K562 (cell line): ENCODE data around the gene GALNT7. TPM values are rescaled to one million over a fixed set of nuclear protein-coding genes. Genes with fewer than 3 reads are reported as not detected.

ENCODE experiments used
- CEBPB ChIP-seq: fragments of 450-650 bp; IDR thresholded peaks from 2 replicates; pipeline ENCODE4 v1.6.1; 2016; ENCODE audit warnings: missing genetic modification characterization, missing compliant biosample characterization
- CREB1 ChIP-seq, 2 experiments: sonication (generic) in 1 of 2; formaldehyde crosslinking in 1 of 2; IDR thresholded peaks; 2 replicates each; pipeline versions ENCODE4 v1.6.1 to v1.8.0; 2012 to 2022; ENCODE audit warnings: inconsistent platforms in 1 of 2, mild to moderate bottlenecking in 1 of 2, missing genetic modification reagents in 1 of 2, moderate library complexity in 1 of 2
- E2F6 ChIP-seq, 2 experiments: IDR thresholded peaks; 2 replicates each; pipeline ENCODE4 v1.6.1; 2011; ENCODE audit warnings: borderline replicate concordance in 1 of 2, control low read depth in 1 of 2, low read depth in 1 of 2, low read length in 1 of 2, mild to moderate bottlenecking in 1 of 2, mixed read lengths in 1 of 2, moderate library complexity in 1 of 2; ENCODE audit not compliant: insufficient read depth in 1 of 2, insufficient read length in 1 of 2, poor library complexity in 1 of 2, severe bottlenecking in 1 of 2; ENCODE audit errors: extremely low read depth in 1 of 2
- ETV6 ChIP-seq, 3 experiments: fragments of 150-350 bp in 1 of 3; sonication (generic) in 1 of 3; formaldehyde crosslinking in 1 of 3; IDR thresholded peaks; 2 replicates each; pipeline versions ENCODE4 v1.6.1 to v1.8.0; 2014 to 2022; ENCODE audit warnings: borderline replicate concordance in 2 of 3, low read depth in 2 of 3, antibody characterized with exemption in 1 of 3, low read length in 1 of 3, mild to moderate bottlenecking in 1 of 3, missing genetic modification reagents in 1 of 3
- GTF2A2 ChIP-seq: IDR thresholded peaks from 2 replicates; pipeline ENCODE4 v1.6.1; 2016; ENCODE audit warnings: mild to moderate bottlenecking, missing genetic modification characterization, missing compliant biosample characterization
- KDM2B ChIP-seq: fragments of 250-450 bp; sonication (Bioruptor Pico); IDR thresholded peaks from 2 replicates; pipeline ENCODE4 v1.8.0; 2021; ENCODE audit warnings: mild to moderate bottlenecking, moderate library complexity
- NFXL1 ChIP-seq: fragments of 450-650 bp; formaldehyde crosslinking; IDR thresholded peaks from 2 replicates; pipeline ENCODE4 v1.4.0; 2021; ENCODE audit warnings: mild to moderate bottlenecking
- NKRF ChIP-seq: fragments of 450-650 bp; IDR thresholded peaks from 2 replicates; pipeline ENCODE4 v1.6.1; 2016; ENCODE audit warnings: borderline replicate concordance
- OTX1 ChIP-seq: fragments of 450-650 bp; formaldehyde crosslinking; IDR thresholded peaks from 2 replicates; pipeline ENCODE4 v1.4.0; 2022; ENCODE audit warnings: mild to moderate bottlenecking
- PCBP2 ChIP-seq: fragments of 200-400 bp; formaldehyde crosslinking; IDR thresholded peaks from 2 replicates; pipeline ENCODE4 v1.6.1; 2018; ENCODE audit warnings: low read length, low read depth, mild to moderate bottlenecking, moderate library complexity; ENCODE audit not compliant: poor library complexity, severe bottlenecking
- SIX5 ChIP-seq, 2 experiments: IDR thresholded peaks; 2 replicates each; pipeline ENCODE4 v1.6.1; 2011; ENCODE audit warnings: low read length in 2 of 2, borderline replicate concordance in 1 of 2, low read depth in 1 of 2, mild to moderate bottlenecking in 1 of 2, moderate library complexity in 1 of 2; ENCODE audit not compliant: insufficient read depth in 1 of 2
- SMARCE1 ChIP-seq: fragments of 450-650 bp; IDR thresholded peaks from 2 replicates; pipeline ENCODE4 v1.7.1; 2016; ENCODE audit warnings: mild to moderate bottlenecking
- SREBF1 ChIP-seq: fragments of 150-350 bp; IDR thresholded peaks from 2 replicates; pipeline ENCODE4 v1.6.1; 2014; ENCODE audit warnings: antibody characterized with exemption, low read depth, low read length, borderline replicate concordance
- SUPT5H ChIP-seq: fragments of 450-650 bp; IDR thresholded peaks from 2 replicates; pipeline ENCODE4 v1.6.1; 2016
- YY1 ChIP-seq, 3 experiments: IDR thresholded peaks; 2 replicates each; pipeline ENCODE4 v1.6.1; 2011; ENCODE audit warnings: low read length in 2 of 3, mild to moderate bottlenecking in 2 of 3, moderate library complexity in 2 of 3, borderline replicate concordance in 1 of 3, control low read depth in 1 of 3, low read depth in 1 of 3; ENCODE audit not compliant: insufficient read depth in 3 of 3, insufficient replicate concordance in 2 of 3, control insufficient read depth in 1 of 3, insufficient read length in 1 of 3; ENCODE audit errors: extremely low read depth in 1 of 3
- ZBTB17 ChIP-seq: fragments of 450-650 bp; formaldehyde crosslinking; IDR thresholded peaks from 2 replicates; pipeline ENCODE4 v1.4.0; 2020; ENCODE audit warnings: mild to moderate bottlenecking
- ZBTB33 ChIP-seq: sonication (generic); formaldehyde crosslinking; IDR thresholded peaks from 2 replicates; pipeline ENCODE4 v1.8.1; 2023; ENCODE audit warnings: mild to moderate bottlenecking, missing genetic modification reagents
- ZNF197 ChIP-seq: fragments of 200-800 bp; sonication (Bioruptor generic); IDR thresholded peaks from 2 replicates; pipeline ENCODE4 v1.6.1; 2016; ENCODE audit warnings: low read depth, missing genetic modification characterization, missing compliant biosample characterization
- polyA plus RNA-seq, 8 experiments: library from polyadenylated mRNA; depleted of rRNA in 4 of 8; stranded (reverse) in 5 of 8; unstranded in 3 of 8; fragments of >200 nt; fragmentation: Nextera tagmentation in 2 of 8; fragmentation: Illumina TruSeq in 1 of 8; extraction: Ambion mirVana in 2 of 8; extraction: Trizol in 1 of 8; gene quantifications; 2 replicates each; pipeline versions ENCODE4 v1.2.1 to v1.2.3, GENCODE V29; 2011 to 2014; ENCODE audit warnings: inconsistent platforms in 1 of 8, missing spikeins in 1 of 8
- total RNA-seq, 7 experiments: library from RNA; depleted of rRNA in 6 of 7; stranded (reverse); fragments of >200 nt in 6 of 7; fragmentation: Illumina TruSeq in 2 of 7; extraction: Trizol in 2 of 7; gene quantifications; 2 replicates each; pipeline versions ENCODE4 v1.2.1 to v1.2.3, GENCODE V29; 2011 to 2021; ENCODE audit warnings: low replicate concordance in 1 of 7

GALNT7 gene
- total and polyA plus RNA-seq, 9 of the 15 experiments (the other 6 are each of a cell fraction or from before 2014, with no cell fraction given): 16.7 to 38.7 (median 31.1) TPM

GRCh38 chr4:173370477-173371291 is 202.1 kb downstream of the GALNT7 start, which contains the start of gene SAP30 (continued):
- no peak for TF ChIP-seq ZBTB33
- TF ChIP-seq SUPT5H: peak; percentile 86
- TF ChIP-seq CEBPB (tag): no peak
- peak; percentile 54 for TF ChIP-seq CREB1 (IDR thresholded peaks at IDR 0.05)
- TF ChIP-seq CREB1 (CRISPR knock-in tag; IDR thresholded peaks at IDR 0.05): peak; percentile 64
- TF ChIP-seq NKRF: peak; percentile 94
- no peak for TF ChIP-seq GTF2A2 (tag)
- no peak for TF ChIP-seq OTX1
- TF ChIP-seq YY1 (IDR thresholded peaks at IDR 0.05; ENCODE audit: borderline replicate concordance in 1 of 3, control insufficient read depth in 1 of 3, extremely low read depth in 1 of 3, insufficient read depth in 3 of 3, insufficient read length in 1 of 3, insufficient replicate concordance in 2 of 3, low read depth in 1 of 3, low read length in 2 of 3): peak; percentile 21 to 88 (median 83)
- no peak for TF ChIP-seq SREBF1
- TF ChIP-seq ZBTB17 (CRISPR knock-in tag): no peak
- no peak for TF ChIP-seq ETV6 (IDR thresholded peaks at IDR 0.05; ENCODE audit: borderline replicate concordance in 1 of 2, low read depth in 2 of 2, low read length in 1 of 2)
- TF ChIP-seq ETV6 (CRISPR knock-in tag; IDR thresholded peaks at IDR 0.05; ENCODE audit: borderline replicate concordance): no peak
- TF ChIP-seq E2F6 (IDR thresholded peaks at IDR 0.05; ENCODE audit: borderline replicate concordance in 1 of 2, extremely low read depth in 1 of 2, insufficient read depth in 1 of 2, insufficient read length in 1 of 2, low read depth in 1 of 2, low read length in 1 of 2, poor library complexity in 1 of 2, severe bottlenecking in 1 of 2): peak; percentile 63 to 68
- TF ChIP-seq KDM2B: 0 out of 2 replicates have a peak, but pooled peaks have one; percentile 20
- no peak for TF ChIP-seq PCBP2
- TF ChIP-seq ZNF197: 0 out of 2 replicates have a peak, but pooled peaks have one; percentile 33
- TF ChIP-seq SMARCE1: no peak
- no peak for TF ChIP-seq NFXL1 (CRISPR knock-in tag)
- peak; percentile 68 to 79; a peak in 3 of 4 replicates for TF ChIP-seq SIX5 (IDR thresholded peaks at IDR 0.05; ENCODE audit: borderline replicate concordance in 1 of 2, insufficient read depth in 1 of 2, low read depth in 1 of 2, low read length in 2 of 2)
